Measurements from ENCODE around the gene PICALM. TPM values are rescaled to one million over a fixed set of nuclear protein-coding genes. Genes with fewer than 3 reads are reported as not detected.

The PICALM gene
- total and polyA plus RNA-seq, 9 of the 15 experiments (the other 6 are each of a cell fraction or from before 2014, with no cell fraction given), result 41.3 to 990 (median 309) TPM

DNA sequence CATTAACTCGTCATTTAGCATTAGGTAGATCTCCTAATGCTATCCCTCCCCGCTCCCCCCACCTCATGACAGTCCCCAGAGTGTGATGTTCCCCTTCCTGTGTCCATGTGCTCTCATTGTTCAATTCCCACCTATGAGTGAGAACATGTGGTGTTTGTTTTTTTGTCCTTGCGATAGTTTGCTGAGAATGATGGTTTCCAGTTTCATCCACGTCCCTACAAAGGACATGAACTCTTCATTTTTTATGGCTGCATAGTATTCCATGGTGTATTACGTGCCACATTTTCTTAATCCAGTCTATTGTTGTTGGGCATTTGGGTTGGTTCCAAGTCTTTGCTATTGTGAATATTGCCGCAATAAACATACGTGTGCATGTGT, 116.8 kb downstream of the PICALM start (continued):
- TF ChIP-seq, protein P1, sequence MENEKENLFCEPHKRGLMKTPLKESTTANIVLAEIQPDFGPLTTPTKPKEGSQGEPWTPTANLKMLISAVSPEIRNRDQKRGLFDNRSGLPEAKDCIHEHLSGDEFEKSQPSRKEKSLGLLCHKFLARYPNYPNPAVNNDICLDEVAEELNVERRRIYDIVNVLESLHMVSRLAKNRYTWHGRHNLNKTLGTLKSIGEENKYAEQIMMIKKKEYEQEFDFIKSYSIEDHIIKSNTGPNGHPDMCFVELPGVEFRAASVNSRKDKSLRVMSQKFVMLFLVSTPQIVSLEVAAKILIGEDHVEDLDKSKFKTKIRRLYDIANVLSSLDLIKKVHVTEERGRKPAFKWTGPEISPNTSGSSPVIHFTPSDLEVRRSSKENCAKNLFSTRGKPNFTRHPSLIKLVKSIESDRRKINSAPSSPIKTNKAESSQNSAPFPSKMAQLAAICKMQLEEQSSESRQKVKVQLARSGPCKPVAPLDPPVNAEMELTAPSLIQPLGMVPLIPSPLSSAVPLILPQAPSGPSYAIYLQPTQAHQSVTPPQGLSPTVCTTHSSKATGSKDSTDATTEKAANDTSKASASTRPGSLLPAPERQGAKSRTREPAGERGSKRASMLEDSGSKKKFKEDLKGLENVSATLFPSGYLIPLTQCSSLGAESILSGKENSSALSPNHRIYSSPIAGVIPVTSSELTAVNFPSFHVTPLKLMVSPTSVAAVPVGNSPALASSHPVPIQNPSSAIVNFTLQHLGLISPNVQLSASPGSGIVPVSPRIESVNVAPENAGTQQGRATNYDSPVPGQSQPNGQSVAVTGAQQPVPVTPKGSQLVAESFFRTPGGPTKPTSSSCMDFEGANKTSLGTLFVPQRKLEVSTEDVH (IDR thresholded peaks at IDR 0.05; ENCODE audit: low read depth, partially characterized antibody), result peak; percentile 67
- TF ChIP-seq SOX6 (IDR thresholded peaks at IDR 0.05) (peak; percentile 58; the same call in 1 of the 2 replicates), SMARCA5 (IDR thresholded peaks at IDR 0.05) (peak; percentile 75; the same call in 1 of the 2 replicates), KDM1A (IDR thresholded peaks at IDR 0.05) (peak; percentile 42 to 60; a peak in 3 of 4 replicates), NCOR1 (IDR thresholded peaks at IDR 0.05) (0 out of 2 replicates have a peak, but pooled peaks have one; percentile 4), KHSRP (IDR thresholded peaks at IDR 0.05) (peak; percentile 47; the same call in 1 of the 2 replicates), ASH1L (IDR thresholded peaks at IDR 0.05; ENCODE audit: borderline replicate concordance, low read depth, partially characterized antibody) (peak; percentile 60), NCOA1 (IDR thresholded peaks at IDR 0.05; ENCODE audit: low read depth) (0 out of 2 replicates have a peak, but pooled peaks have one; percentile 12), POLR2B (IDR thresholded peaks at IDR 0.05; ENCODE audit: low read depth, partially characterized antibody) (peak; percentile 83), ZNF146 (CRISPR knock-in tag; IDR thresholded peaks at IDR 0.05; ENCODE audit: unreplicated experiment) (peak; percentile 90), POLR2A (conservative IDR thresholded peaks at IDR 0.05) (peak; percentile 74), NFIC (IDR thresholded peaks at IDR 0.05) (peak; percentile 61)
- TF ChIP-seq, protein P2, sequence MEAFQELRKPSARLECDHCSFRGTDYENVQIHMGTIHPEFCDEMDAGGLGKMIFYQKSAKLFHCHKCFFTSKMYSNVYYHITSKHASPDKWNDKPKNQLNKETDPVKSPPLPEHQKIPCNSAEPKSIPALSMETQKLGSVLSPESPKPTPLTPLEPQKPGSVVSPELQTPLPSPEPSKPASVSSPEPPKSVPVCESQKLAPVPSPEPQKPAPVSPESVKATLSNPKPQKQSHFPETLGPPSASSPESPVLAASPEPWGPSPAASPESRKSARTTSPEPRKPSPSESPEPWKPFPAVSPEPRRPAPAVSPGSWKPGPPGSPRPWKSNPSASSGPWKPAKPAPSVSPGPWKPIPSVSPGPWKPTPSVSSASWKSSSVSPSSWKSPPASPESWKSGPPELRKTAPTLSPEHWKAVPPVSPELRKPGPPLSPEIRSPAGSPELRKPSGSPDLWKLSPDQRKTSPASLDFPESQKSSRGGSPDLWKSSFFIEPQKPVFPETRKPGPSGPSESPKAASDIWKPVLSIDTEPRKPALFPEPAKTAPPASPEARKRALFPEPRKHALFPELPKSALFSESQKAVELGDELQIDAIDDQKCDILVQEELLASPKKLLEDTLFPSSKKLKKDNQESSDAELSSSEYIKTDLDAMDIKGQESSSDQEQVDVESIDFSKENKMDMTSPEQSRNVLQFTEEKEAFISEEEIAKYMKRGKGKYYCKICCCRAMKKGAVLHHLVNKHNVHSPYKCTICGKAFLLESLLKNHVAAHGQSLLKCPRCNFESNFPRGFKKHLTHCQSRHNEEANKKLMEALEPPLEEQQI (IDR thresholded peaks at IDR 0.05), result peak; percentile 48; the same call in 1 of the 2 replicates

Data from K562 (cell line).